Glomerular endothelial cell (primary cell): Measurements from ENCODE around the gene MRTFB. TPM values are rescaled to one million over a fixed set of nuclear protein-coding genes. Genes with fewer than 3 reads are reported as not detected.

Source experiments
- DNase-seq: peaks from one replicate; pipeline ENCODE4 v3.0.0-alpha.2; 2011; ENCODE audit warnings: low read depth, low spot score; ENCODE audit errors: extremely low read depth
- total RNA-seq: library from RNA; depleted of rRNA; stranded (reverse); fragments of >200 nt; gene quantifications from 2 replicates; pipeline ENCODE4 v1.2.3, GENCODE V29; 2015

MRTFB gene
- total RNA-seq, 1 donor from 2014 or later, result 26.8 TPM

- DNase-seq, result no peak
These were observed 204.8 kb downstream of the MRTFB start for GRCh38 chr16:14275934-14276333.

GRCh38 chr16:14278749-14279148, 207.6 kb downstream of the MRTFB start:
- DNase-seq, result no peak

DNA sequence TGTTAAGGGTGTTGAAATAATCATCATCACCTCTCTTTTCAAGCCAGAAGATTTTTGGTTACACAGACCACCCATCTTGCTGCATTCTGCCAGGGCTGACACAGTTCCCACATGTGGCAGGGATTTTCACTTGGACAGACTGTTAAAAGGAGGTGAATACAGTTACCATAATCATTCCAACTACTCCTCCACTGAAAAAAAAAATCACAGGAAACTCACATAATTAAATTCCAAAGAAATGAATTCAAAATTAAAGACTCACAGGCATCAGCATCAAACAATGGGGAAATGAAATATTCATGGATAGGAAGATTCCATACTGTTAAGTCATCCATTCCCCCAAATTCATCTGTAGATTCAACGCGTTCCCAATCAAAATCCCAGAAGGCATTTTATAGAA, 209.4 kb downstream of the MRTFB start:
- no peak for DNase-seq

DNA sequence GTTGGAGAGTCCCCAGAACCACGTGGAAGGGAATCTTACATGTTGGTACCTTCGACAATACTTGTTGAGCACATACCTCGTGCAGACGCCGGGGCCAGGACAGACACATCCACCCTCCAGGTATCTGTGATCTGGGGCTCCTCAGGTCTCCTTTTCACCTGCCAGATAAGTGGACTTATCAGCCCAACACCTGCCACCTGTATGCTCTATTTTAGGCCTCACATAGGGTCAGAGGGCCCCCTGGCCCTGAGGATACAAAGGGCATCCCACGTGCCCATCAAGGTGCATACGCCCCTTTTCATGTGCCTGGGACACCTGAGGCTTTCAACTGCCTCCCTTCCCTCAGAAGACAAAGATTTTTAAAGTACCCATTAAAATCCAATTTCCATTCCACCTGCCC, 212.7 kb downstream of the MRTFB start:
- DNase-seq, result no peak

- no peak for DNase-seq
These were observed 213.3 kb downstream of the MRTFB start for GRCh38 chr16:14284371-14284770.

DNA sequence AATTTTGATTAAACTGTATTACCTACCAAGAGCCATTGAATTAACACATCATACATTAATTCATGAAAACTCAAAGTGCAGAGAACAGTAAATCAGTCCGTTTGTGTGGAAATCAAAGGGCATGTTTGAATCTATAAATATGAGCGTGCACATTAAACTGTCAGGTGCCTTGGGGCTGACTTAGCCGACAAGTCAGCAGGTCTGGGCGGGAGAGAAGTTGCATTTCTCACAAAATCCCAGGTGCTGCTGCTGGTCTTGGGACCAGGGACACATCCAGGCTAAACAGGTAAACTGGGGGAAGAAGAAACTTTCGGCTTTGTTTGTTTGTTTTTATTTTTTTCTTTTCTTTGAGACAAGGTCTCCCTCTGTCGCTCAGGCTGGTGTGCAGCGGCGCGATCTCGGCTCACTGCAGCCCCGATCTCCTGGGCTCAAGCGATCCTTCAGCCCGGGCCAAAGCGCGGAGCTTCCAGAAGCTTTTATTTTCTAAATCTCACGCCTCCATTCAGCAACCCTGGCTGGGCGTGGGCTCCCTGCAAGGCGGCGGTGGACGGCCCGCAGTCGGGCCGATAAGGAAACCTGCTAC, 213.9 kb downstream of the MRTFB start:
- no peak for DNase-seq

DNA sequence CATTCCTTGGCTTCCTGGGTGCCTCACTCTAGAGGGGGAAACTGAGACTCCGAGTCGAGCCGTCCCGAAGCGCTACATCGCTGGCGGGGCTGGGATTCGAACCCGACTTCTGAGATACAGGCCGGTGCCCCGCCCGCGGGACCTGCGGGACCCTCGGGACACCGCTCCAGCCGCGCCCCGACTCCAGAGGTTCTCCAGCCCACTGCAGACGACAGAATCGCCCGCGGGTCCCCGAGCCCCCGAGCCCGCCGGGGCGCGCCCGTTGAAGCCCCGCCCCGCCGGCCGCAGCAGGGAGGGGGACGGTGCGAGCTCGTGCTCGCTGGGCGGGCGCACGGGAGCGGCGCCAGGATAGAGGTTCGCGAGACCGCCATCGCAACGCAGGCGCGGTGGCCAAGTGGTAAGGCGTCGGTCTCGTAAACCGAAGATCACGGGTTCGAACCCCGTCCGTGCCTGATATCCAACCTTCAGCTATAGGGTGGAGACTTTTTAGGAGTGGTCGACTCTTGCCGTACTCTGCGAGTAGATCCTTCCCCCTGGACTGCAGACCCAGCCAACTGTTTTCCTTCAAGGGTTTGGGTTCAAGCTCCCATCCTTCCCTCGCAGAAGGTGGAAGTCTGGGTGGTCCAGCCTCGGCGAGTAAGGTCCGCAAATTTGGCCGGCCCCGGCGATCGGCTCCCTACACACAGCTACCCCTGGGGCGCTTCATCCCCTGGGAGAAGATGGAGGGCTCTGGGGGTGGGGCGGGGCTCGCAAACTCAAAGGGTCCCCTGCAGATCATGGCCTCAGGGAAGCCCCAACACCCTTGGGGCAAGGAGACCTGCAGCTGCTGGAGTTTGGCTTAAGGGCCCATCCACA, 214.6 kb downstream of the MRTFB start:
- peak; percentile 42 for DNase-seq

GRCh38 chr16:14286368-14287230, 215.5 kb downstream of the MRTFB start:
- no peak for DNase-seq

DNA sequence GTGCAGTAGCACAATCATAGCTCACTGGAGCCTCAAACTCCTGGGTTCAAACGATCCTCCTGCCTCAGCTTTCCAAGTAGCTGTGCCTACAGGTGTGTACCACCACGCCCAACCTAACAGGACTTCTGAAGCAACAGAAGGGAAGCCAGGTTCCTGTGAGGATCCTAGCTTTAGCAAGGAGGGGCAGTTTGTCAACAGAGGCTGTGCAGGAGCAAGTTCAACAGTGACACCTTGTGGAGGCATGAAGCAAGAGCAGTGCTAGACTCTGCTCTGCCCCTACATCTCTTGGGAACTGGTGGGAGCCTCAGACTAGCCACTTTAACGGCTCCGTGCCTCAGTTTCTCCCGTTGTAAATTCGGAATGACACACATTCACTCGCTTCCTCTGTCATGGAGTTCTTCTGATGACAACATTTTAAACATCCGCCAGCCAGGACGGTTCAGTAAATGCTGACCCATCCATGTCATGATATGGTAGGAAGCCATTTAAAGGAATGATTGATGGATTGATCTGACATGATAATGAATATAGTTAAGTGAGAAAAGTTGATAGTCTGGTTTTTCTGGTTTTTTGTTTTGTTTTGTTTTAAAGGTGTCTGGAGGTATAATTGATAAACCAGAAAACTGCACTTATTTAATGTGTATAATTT, 218.7 kb downstream of the MRTFB start:
- no peak for DNase-seq

- DNase-seq, result no peak
These were observed 220.2 kb downstream of the MRTFB start for GRCh38 chr16:14291286-14291685.

GRCh38 chr16:14292051-14292825, 221.1 kb downstream of the MRTFB start:
- DNase-seq, result no peak

DNA sequence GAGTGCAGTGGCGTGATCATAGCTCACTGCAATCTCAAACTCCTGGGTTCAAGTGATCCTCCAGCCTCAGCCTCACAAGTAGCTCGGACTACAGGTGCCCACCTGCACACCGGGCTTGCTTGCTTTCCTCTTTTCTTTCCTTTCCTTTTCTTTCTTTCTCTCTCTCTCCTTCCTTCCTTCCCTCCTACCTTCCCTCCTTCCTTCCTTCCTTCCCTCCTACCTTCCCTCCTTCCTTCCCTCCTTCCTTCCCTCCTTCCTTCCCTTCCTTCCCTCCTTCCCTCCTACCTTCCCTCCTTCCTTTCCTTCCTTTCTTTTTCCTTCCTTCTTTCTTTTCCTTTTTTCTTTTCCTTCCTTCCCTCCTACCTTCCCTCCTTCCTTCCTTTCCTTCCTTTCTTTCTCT, 225.5 kb downstream of the MRTFB start:
- DNase-seq, result no peak

DNA sequence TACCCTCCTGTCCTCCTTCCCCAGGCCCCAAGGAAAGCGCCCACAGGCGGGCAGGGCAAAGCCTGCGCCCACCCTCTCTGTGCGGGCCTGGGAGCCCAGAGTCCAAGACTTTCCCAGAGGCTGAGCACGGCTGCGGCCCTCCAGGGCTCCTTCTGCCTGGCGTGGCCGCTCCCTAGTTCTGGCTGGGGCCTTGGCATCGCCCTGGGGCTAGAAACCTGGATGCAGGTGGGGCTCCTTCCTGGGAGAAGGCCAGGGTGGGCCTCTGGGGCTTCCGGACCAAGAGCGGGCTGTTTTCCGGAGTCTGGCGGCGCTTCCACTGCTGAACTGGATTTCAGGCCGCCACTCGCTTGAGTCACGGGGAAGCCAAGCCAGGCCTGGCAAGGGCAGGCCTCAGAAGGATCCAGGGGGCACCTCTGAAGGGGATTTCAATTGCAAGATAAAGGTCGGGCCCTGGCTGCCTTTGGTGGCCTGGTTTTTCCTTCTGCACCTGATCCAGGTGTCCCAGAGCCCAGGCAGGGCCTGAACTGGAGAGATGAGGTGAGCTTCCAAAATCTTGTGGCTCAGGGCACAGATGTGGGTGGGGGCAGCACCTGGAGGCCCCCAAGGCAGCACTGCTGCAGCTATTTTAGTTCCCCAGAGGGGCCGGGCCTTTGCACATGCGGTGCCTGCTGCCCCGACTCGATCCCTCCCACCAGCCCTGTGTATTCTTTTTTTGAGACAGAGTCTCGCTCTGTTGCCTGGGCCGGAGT, 227.4 kb downstream of the MRTFB start:
- DNase-seq, result no peak

DNA sequence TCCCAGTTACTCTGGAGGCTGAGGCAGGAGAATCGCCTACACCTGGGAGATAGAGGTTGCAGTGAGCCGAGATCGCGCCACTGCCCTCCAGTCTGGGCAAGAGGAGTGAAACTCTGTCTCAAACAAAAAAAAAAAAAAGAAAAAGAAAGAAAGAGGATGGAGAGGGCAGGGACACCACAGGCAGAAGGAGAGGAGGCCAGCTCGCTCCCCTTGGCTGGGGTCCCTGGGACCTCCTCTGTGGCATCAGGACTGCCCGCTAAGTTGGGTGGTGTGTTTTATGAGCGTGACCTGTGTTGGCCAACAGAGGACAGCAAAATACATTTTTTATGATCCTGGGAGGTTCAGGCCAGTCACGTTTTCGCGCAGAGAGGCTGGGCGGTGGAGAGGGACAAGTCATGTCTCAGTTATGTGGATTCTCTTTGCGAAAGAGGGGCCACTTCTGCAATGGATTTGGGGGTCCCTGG, 229.6 kb downstream of the MRTFB start:
- DNase-seq, result no peak

- DNase-seq, result no peak
These were observed 230.3 kb downstream of the MRTFB start for GRCh38 chr16:14301169-14302030.

- DNase-seq, result no peak
These were observed 230.9 kb downstream of the MRTFB start for GRCh38 chr16:14302031-14302398.

DNA sequence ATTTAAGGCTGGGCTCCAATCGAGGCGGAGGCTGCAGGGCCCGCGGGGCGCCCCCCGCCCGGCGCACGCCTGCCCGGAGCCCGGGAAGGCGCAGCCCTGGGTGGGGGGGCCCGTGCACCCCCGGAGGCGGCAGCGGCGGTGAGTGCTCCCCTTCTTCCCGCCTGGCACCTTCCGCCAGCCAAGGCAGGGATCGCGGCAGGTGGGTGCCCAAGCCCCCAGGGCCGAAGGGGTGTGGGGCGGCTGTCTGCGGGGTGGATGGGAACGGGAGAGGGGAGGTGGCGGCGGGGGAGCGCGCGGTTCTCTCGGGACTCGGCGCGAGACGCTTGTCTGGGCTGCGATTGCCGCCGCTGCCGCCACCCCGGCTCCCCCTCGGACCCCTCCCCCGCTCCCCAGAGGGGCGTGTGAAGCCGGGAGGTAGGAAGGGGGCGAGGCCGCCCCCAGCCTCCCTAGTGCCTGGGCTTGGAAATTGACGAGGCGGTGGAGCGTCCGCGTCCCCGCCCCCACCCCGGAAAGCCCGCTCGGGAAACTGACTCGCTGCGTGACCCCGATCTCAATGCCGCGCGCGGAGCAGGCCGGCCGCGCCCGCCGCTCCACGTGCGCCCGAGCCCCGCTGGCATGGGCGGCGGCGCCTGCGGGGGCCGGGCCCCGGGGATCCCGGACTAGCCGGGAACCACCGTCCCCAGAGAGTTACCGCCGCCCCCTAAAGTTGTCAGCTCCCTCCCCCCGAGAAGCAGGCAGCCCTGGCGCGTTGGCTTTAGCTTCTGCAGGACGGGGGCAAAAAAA, 231.5 kb downstream of the MRTFB start:
- DNase-seq, result no peak

DNA sequence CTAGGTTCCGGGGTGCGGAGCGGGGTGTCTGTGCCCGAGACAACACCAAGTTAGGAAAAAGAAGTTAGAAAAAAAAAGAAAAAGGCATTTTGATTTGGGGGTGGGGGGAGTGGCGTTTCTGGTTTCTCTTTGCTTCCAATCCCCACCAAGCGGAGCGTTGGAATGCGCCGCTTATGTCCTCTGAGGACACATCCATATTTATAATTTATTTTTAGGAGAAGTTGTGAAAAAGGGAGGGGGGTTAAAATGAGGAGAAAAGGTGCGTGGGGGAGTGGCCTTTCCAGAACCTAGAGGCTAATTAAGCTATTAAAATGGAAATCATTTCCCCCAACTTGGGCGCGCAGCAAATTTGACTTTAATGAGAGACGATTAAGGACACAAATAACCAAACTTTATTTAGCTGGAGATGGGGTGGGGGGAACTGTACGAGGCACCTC, 232.1 kb downstream of the MRTFB start:
- no peak for DNase-seq
